HEK293 (cell line): ENCODE results near the gene FRZB.
A peak's percentile ranks its signal among the peaks of the same experiment; 100 is the strongest.

ENCODE experiments used
- CTCF ChIA-PET: fragments of 350-600 bp; formaldehyde crosslinking; extraction: SDS; loops from one replicate; lab custom pipeline; 2021; ENCODE audit warnings: antibody characterized with exemption; lab: Yijun Ruan, JAX
- POLR2A ChIA-PET: fragments of 300-600 bp; formaldehyde crosslinking; extraction: SDS; loops from one replicate; lab custom pipeline; 2020; ENCODE audit warnings: antibody characterized with exemption, inconsistent platforms; lab: Yijun Ruan, JAX
- H3K27ac ChIP-seq: fragments of 200-500 bp; sonication (Bioruptor generic); 2 replicates; pipeline ENCODE4 v1.5.1; 2014; ENCODE audit warnings: low read depth, low read length, control low read depth, inconsistent platforms; ENCODE audit errors: extremely low read depth
- H3K36me3 ChIP-seq, 2 experiments: fragments of 200-500 bp in 1 of 2; sonication (Bioruptor generic) in 1 of 2; 1 replicate in 1 of 2; 2 replicates in 1 of 2; pipeline ENCODE4 v1.5.1; 2014 to 2017; ENCODE audit warnings: inconsistent platforms in 2 of 2, low read length in 2 of 2; ENCODE audit not compliant: control insufficient read depth in 2 of 2, insufficient read depth in 1 of 2
- H3K4me1 ChIP-seq: fragments of 200-500 bp; sonication (Bioruptor generic); 2 replicates; pipeline ENCODE4 v1.5.1; 2014; ENCODE audit warnings: mild to moderate bottlenecking, low read length, inconsistent platforms; ENCODE audit not compliant: control insufficient read depth, insufficient read depth
- H3K4me3 ChIP-seq: 2 replicates; pipeline ENCODE4 v1.5.1; 2011; ENCODE audit warnings: low read depth, mild to moderate bottlenecking, control low read depth, low read length, moderate library complexity
- H3K9me3 ChIP-seq: fragments of 200-500 bp; sonication (Bioruptor generic); 2 replicates; pipeline ENCODE4 v1.5.1; 2014; ENCODE audit warnings: low read depth, low read length, inconsistent platforms; ENCODE audit not compliant: control insufficient read depth, insufficient read depth
- FEZF1 ChIP-seq: fragments of 450-650 bp; formaldehyde crosslinking; IDR thresholded peaks from 2 replicates; pipeline ENCODE4 v1.5.1; 2016; ENCODE audit warnings: missing biosample characterization, missing genetic modification characterization
- IKZF3 ChIP-seq: fragments of 450-650 bp; IDR thresholded peaks from 2 replicates; pipeline ENCODE4 v1.5.0; 2018; ENCODE audit warnings: missing biosample characterization, mild to moderate bottlenecking, missing genetic modification characterization, moderate library complexity
- INSM2 ChIP-seq: fragments of 450-650 bp; formaldehyde crosslinking; IDR thresholded peaks from 2 replicates; pipeline ENCODE4 v1.5.1; 2016; ENCODE audit warnings: missing biosample characterization, missing genetic modification characterization
- KLF1 ChIP-seq: fragments of 450-650 bp; formaldehyde crosslinking; IDR thresholded peaks from 2 replicates; pipeline ENCODE4 v1.5.1; 2016; ENCODE audit warnings: missing biosample characterization, missing genetic modification characterization
- MEIS1 ChIP-seq: sonication (generic); formaldehyde crosslinking; IDR thresholded peaks from 2 replicates; pipeline ENCODE4 v1.8.1; 2022; ENCODE audit warnings: missing genetic modification reagents, mild to moderate bottlenecking, borderline replicate concordance
- PRDM6 ChIP-seq: fragments of 450-650 bp; formaldehyde crosslinking; IDR thresholded peaks from 2 replicates; pipeline ENCODE4 v1.5.1; 2017; ENCODE audit warnings: missing biosample characterization, missing genetic modification characterization
- TRIM28 ChIP-seq: IDR thresholded peaks from 2 replicates; pipeline ENCODE4 v1.6.1; 2011; ENCODE audit warnings: low read length, control low read depth, borderline replicate concordance
- ZBTB8A ChIP-seq: fragments of 450-650 bp; formaldehyde crosslinking; IDR thresholded peaks from 2 replicates; pipeline ENCODE4 v1.5.1; 2016; ENCODE audit warnings: missing biosample characterization, missing genetic modification characterization
- ZFP37 ChIP-seq: fragments of 450-650 bp; formaldehyde crosslinking; IDR thresholded peaks from 2 replicates; pipeline ENCODE4 v1.5.1; 2016; ENCODE audit warnings: missing biosample characterization, missing genetic modification characterization
- ZNF112 ChIP-seq: fragments of 450-650 bp; formaldehyde crosslinking; IDR thresholded peaks from 2 replicates; pipeline ENCODE4 v1.5.0; 2017; ENCODE audit warnings: missing biosample characterization, missing genetic modification characterization
- ZNF274 ChIP-seq, 2 experiments: fragments of 200-500 bp in 1 of 2; fragments of 450-650 bp in 1 of 2; sonication (Bioruptor generic) in 1 of 2; formaldehyde crosslinking in 1 of 2; IDR thresholded peaks; 2 replicates each; pipeline versions ENCODE4 v1.5.1 to v1.6.1; 2014 to 2016; ENCODE audit warnings: borderline replicate concordance in 1 of 2, inconsistent platforms in 1 of 2, low read length in 1 of 2, missing biosample characterization in 1 of 2, missing genetic modification characterization in 1 of 2
- ZNF292 ChIP-seq: fragments of 450-650 bp; formaldehyde crosslinking; IDR thresholded peaks from 2 replicates; pipeline ENCODE4 v1.5.1; 2016; ENCODE audit warnings: low read depth, missing biosample characterization, missing genetic modification characterization, borderline replicate concordance
- ZNF350 ChIP-seq: fragments of 450-650 bp; formaldehyde crosslinking; IDR thresholded peaks from 2 replicates; pipeline ENCODE4 v1.5.0; 2017; ENCODE audit warnings: missing biosample characterization, mild to moderate bottlenecking, missing genetic modification characterization
- ZNF561 ChIP-seq: fragments of 450-650 bp; IDR thresholded peaks from 2 replicates; pipeline ENCODE4 v1.5.1; 2018; ENCODE audit warnings: missing biosample characterization, missing genetic modification characterization, borderline replicate concordance
- ZNF629 ChIP-seq: fragments of 450-650 bp; formaldehyde crosslinking; IDR thresholded peaks from 2 replicates; pipeline ENCODE4 v1.5.1; 2017; ENCODE audit warnings: missing biosample characterization, missing genetic modification characterization
- ZNF76 ChIP-seq: fragments of 450-650 bp; formaldehyde crosslinking; IDR thresholded peaks from 2 replicates; pipeline ENCODE4; 2016; ENCODE audit warnings: low read depth, missing biosample characterization, missing genetic modification characterization, borderline replicate concordance
- ZNF843 ChIP-seq: fragments of 450-650 bp; formaldehyde crosslinking; IDR thresholded peaks from 2 replicates; pipeline ENCODE4 v1.5.1; 2016; ENCODE audit warnings: missing biosample characterization, missing genetic modification characterization
- ZSCAN30 ChIP-seq: fragments of 450-650 bp; IDR thresholded peaks from 2 replicates; pipeline ENCODE4 v1.5.1; 2018; ENCODE audit warnings: missing biosample characterization, mild to moderate bottlenecking, missing genetic modification characterization, moderate library complexity

Gene FRZB

GRCh38 chr2:182887093-182887492 is 20.7 kb upstream of the FRZB start:
- TF ChIP-seq ZNF76 (tag by site-specific recombination) (no peak), ZNF843 (tag by site-specific recombination) (peak; percentile 40; the same call in 1 of the 2 replicates), ZNF292 (tag by site-specific recombination) (no peak), PRDM6 (tag by site-specific recombination) (peak; percentile 86), TRIM28 (0 out of 2 replicates have a peak, but pooled peaks have one; percentile 19), FEZF1 (tag by site-specific recombination) (peak; percentile 28; the same call in 1 of the 2 replicates), ZNF350 (no peak)

DNA sequence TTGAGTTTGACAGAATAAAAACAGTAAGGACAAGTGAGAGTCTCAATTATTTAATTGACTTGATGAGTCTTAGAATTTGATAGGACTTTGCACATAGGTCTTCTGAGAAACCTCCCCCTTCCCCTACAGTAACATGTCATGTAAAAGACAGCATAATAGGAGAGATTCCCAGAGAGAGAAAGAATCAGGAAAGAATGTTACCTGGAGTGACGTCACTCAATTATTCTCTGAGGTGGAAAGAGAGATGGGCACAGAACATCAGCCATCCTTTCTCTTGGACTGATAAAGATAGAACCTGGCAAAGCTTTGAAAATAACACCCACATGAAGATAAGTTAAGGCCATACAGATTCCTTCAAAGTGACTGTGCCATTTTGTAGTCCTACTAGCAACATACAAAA is 19.3 kb upstream of the FRZB start:
- Histone ChIP-seq H3K36me3 (no peaks in the 10 kb centered on the region), H3K9me3 (no peaks in the 10 kb centered on the region), H3K4me1 (peaks cover 7% of the 10 kb centered on the region; the same call in 1 of the 2 replicates), H3K27ac (no peak overlapping the region), H3K4me3 (no peak overlapping the region)
- TF ChIP-seq ZNF274 (IDR thresholded peaks at IDR 0.05; ENCODE audit: low read length) (no peak), ZNF274 (tag by site-specific recombination; IDR thresholded peaks at IDR 0.05; ENCODE audit: borderline replicate concordance) (no peak), ZNF112 (tag by site-specific recombination) (no peak)
- ChIA-PET POLR2A (no interaction called here), CTCF (no interaction called here)

More at GRCh38 chr2:182887093-182887492, 20.7 kb upstream of the FRZB start:
- ChIA-PET CTCF (interaction anchor here (0.6 to 0.7 kb wide), 2 partner anchors 454 to 1172 kb away, joined by 3 to 4 read pairs; no protein-coding TSS in a partner anchor), POLR2A (no interaction called here)
- Histone ChIP-seq H3K9me3 (no peaks in the 10 kb centered on the region), H3K36me3 (no peaks in the 10 kb centered on the region), H3K4me3 (no peak overlapping the region), H3K4me1 (peaks cover 19% of the 10 kb centered on the region; the same call in 1 of the 2 replicates), H3K27ac (no peak overlapping the region)

DNA sequence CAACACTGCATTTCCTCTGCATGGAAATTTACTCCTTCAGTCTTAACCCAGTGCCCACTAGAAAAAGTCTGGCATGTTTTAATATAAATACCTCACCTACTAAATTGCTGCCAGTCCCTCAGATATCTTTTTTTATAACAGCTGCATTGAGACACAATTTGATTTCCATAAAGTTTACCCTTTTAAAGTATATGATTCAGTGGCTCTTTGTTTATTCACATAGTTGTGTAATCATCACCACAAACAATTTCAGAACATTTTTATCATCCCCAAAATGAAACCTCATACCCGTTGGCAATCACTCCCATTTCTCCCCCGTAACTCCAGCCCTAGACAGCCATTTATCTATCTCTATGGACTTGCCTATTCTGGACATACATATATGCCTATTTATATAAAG is 17.0 kb upstream of the FRZB start:
- POLR2A ChIA-PET: no interaction called here
- CTCF ChIA-PET: interaction anchor here (1.2 kb wide), 1 partner anchor 13 kb away, joined by 3 read pairs; no protein-coding TSS in a partner anchor
- Histone ChIP-seq H3K27ac (no peak overlapping the region), H3K9me3 (no peaks in the 10 kb centered on the region), H3K4me3 (no peak overlapping the region), H3K4me1 (0 out of 2 replicates have a peak, but pooled peaks cover 2% of the 10 kb centered on the region), H3K36me3 (no peaks in the 10 kb centered on the region)
- TF ChIP-seq KLF1 (tag by site-specific recombination) (no peak), MEIS1 (CRISPR knock-in tag) (no peak), ZSCAN30 (tag by site-specific recombination) (no peak), IKZF3 (tag by site-specific recombination) (no peak), ZFP37 (tag by site-specific recombination) (no peak), ZNF629 (tag by site-specific recombination) (no peak), ZNF350 (no peak), ZBTB8A (tag by site-specific recombination) (no peak), ZNF561 (tag by site-specific recombination) (no peak), INSM2 (tag by site-specific recombination) (no peak)
